GM12875 (cell line): Measurements from ENCODE around the gene BLVRB.

ENCODE experiments used
- H3K4me3 ChIP-seq: one replicate; pipeline ENCODE4 v1.5.1; 2011; ENCODE audit warnings: low read depth, low read length, control low read depth
- TF ChIP-seq, protein P1 (sequence below): IDR thresholded peaks from 2 replicates; pipeline ENCODE4 v1.5.1; 2011; ENCODE audit warnings: low read depth, mild to moderate bottlenecking, control low read depth, inconsistent platforms, low read length, moderate library complexity, borderline replicate concordance; ENCODE audit not compliant: insufficient read depth

Gene BLVRB

DNA sequence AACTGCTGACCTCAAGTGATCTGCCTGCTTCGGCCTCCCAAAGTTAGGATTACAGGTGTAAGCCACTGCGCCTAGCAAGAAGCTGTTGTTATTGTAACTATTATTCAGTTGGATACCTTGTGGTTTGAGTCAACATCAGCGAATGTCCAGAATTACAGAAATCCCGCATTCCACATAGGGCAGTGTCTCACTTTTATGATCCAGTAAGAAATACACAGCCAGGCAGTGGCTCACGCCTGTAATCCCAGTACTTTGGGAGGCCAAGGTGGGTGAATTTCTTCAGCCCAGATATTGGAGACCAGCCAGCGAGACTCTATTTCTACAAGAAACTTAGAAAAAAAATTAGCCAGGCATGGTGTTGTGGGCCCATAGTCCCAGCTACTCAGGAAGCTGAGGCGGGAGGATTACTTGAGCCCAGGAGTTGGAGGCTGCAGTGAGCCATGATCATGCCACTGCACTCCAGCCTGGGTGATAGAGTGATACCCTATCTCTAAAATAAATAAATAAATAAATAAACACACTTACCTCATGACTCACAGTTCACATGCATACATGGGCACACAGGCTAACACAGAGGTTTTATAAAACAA is 45.1 kb upstream of the BLVRB start:
- TF ChIP-seq, protein P1, sequence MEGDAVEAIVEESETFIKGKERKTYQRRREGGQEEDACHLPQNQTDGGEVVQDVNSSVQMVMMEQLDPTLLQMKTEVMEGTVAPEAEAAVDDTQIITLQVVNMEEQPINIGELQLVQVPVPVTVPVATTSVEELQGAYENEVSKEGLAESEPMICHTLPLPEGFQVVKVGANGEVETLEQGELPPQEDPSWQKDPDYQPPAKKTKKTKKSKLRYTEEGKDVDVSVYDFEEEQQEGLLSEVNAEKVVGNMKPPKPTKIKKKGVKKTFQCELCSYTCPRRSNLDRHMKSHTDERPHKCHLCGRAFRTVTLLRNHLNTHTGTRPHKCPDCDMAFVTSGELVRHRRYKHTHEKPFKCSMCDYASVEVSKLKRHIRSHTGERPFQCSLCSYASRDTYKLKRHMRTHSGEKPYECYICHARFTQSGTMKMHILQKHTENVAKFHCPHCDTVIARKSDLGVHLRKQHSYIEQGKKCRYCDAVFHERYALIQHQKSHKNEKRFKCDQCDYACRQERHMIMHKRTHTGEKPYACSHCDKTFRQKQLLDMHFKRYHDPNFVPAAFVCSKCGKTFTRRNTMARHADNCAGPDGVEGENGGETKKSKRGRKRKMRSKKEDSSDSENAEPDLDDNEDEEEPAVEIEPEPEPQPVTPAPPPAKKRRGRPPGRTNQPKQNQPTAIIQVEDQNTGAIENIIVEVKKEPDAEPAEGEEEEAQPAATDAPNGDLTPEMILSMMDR, result no peak
- H3K4me3 ChIP-seq, result no peak overlapping the region

DNA sequence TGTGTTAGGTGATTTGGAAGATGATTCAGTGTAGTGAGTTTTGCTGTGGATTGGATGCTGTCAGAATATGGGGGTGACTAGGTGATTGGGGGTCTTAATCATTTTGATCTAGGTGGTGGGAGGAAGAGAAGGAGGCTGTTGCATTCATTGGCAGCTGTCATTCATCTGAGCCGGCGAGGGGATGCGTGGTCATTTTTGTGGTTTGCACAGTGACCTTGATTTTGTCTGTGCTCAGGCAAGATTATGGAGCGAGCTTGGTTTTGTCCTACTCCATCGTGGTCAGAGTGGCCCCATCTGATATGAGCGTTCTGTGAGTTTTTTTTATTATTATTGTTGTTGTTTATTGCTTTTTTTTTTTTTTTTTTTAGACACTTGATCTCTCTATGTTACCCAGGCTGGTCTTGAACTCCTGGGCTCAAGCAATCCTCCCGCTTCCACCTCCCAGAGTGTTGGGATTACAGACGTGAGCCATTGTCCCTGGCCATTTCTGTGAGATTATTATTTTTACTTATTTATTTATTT is 43.3 kb upstream of the BLVRB start:
- TF ChIP-seq, protein P1, result no peak

DNA sequence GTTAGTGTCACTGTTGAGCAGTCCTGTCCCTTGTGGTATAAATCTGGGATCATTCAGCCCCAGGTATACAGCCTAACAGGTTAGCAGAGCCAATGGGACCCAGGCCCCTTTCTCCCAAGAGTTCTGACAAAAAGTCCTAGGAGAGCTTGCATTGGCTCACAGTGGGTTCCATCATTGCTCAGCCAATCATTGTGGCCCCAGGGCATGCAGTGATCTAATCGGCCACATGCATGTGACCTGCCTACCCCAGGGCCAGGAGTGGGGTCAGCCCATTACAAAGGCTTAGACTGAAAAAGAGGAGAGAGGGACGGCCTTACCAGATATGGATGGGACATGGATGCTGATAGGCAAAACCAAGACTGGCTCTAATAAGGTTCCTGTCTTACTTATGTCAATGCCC is 42.3 kb upstream of the BLVRB start:
- TF ChIP-seq, protein P1, result no peak
- H3K4me3 ChIP-seq, result no peak overlapping the region

More for the DNA sequence above, 43.3 kb upstream of the BLVRB start:
- H3K4me3 ChIP-seq, result no peak overlapping the region

DNA sequence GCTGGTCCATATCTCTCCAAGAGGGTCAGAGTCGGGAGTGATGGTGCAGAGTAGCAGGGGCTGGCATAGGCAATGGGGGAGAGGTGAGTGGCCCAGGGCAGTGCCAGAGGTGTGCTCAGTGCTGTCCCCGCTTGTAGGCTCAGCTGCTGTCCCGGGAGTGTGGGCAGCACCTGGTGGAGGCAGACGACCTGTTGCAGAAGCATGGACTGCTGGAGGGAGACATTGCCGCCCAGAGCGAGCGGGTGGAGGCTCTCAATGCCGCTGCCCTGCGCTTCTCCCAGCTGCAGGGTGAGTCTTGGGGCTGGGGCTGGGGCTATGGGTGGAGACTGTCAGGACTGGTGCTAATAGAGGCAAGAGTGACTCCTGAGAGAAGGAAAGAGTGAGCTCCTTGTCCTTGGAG is 40.6 kb upstream of the BLVRB start:
- no peak overlapping the region for H3K4me3 ChIP-seq
- TF ChIP-seq, protein P1, result no peak

DNA sequence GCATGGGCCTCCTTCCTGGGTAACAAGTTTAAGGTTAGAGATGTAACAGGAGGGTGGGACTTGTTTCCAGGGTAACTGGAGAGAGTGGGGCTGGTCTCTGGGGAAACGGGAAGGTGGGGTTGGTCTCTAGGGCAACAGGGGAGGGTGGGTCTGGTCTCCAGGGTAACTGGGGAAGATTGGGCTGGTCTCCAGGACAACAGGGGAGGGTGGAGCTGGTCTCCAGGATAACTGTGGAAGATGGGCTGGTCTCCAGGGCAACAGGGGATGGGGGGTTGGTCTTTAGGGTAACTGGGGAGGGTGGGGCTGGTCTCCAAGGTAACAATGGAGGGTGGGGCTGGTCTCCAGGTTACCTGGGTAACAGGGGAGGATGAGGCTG is 37.8 kb upstream of the BLVRB start:
- TF ChIP-seq, protein P1, result no peak
- H3K4me3 ChIP-seq, result no peak overlapping the region

DNA sequence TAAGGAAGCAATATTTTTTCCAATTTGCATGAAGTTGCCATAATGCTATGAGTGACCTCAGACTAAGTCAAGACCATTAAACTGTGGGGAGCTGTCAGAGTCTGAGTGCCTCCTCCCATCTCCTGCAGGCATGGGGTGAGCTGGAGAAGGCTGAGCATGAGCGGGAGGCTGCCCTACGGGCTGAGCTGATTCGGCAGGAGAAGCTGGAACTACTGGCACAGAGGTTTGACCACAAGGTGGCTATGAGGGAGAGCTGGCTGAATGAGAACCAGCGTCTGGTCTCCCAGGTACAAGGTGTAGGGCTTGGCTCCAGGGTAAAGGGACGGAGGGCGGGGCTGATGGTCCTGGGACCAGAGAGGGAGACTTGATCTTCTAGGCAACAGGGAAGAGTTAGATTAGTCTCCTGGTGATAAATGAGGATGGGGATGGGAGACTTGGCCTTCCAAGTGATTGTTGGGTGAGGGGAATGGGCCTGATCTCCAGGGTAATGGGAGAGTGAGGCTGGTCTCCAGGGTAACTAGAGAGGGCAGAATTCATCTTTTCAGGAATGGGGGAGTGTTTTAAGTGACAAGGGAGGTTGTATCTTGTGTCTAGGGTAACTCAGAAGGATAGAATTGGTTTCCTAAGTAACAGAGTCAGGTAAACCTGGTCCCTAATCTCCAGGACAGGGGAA is 37.2 kb upstream of the BLVRB start:
- TF ChIP-seq, protein P1, result no peak
- no peak overlapping the region for H3K4me3 ChIP-seq

DNA sequence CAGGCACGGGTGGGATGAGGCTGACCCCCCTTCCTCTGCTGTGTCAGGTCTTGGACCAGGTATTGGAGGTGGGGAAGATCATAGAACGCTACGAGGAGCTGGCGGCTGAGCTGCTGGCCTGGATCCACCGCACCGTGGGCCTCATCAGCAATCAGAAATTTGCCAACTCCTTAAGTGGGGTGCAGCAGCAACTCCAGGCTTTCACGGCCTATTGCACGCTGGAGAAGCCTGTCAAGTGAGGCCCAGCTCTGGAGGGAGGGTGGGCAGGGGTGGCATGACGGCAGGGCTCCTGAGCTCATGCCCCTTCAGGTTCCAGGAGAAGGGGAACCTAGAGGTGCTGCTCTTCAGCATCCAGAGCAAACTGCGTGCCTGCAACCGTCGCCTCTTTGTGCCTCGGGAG is 36.5 kb upstream of the BLVRB start:
- H3K4me3 ChIP-seq, result no peak overlapping the region
- TF ChIP-seq, protein P1, result no peak
